NCI-H2081 (cell line): ENCODE results near the gene EFCAB5.
A peak's percentile ranks its signal among the peaks of the same experiment; 100 is the strongest.
"Not testable (repeated sequence)": the region's sequence is repeated elsewhere in the genome, so short reads cannot be mapped to it uniquely, and the experiment has no call there.

Experiments used
- DNase-seq, 2 experiments: peaks; one replicate each; lab custom pipeline; 2025; lab: John Stamatoyannopoulos, UW

Gene EFCAB5

GRCh38 chr17:30005709-30006320, 64.4 kb downstream of the EFCAB5 start:
- DNase-seq = no peak

- not testable (repeated sequence) for DNase-seq
These were observed 70.5 kb downstream of the EFCAB5 start for GRCh38 chr17:30011934-30012333.

GRCh38 chr17:30021708-30022317, 80.4 kb downstream of the EFCAB5 start:
- DNase-seq = peak; percentile 17 to 19

- not testable (repeated sequence) for DNase-seq
These were observed 83.9 kb downstream of the EFCAB5 start for GRCh38 chr17:30025325-30025724.

DNA sequence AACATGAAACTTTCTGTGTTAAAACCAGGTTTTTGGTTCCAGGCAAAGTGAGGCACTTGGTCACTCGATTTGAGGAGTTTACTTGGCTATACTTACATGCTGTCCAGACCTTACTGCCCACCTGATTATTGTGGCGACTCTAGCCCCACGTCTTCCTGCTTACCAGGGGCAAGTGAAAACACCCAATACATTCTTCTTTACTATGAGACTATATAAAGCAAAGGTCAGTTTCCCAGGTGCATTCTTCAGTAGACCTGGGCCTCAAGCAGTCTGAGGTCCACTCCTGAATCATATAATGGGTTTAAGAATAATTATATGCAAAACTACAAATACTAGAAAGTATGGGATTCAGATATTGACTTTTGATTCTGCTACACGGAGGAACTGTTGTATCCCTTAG, 86.2 kb downstream of the EFCAB5 start:
- no peak for DNase-seq

- no peak for DNase-seq
These were observed 89.9 kb downstream of the EFCAB5 start for GRCh38 chr17:30031214-30031869.

- no peak for DNase-seq
These were observed 93.9 kb downstream of the EFCAB5 start for GRCh38 chr17:30035369-30035768.

DNA sequence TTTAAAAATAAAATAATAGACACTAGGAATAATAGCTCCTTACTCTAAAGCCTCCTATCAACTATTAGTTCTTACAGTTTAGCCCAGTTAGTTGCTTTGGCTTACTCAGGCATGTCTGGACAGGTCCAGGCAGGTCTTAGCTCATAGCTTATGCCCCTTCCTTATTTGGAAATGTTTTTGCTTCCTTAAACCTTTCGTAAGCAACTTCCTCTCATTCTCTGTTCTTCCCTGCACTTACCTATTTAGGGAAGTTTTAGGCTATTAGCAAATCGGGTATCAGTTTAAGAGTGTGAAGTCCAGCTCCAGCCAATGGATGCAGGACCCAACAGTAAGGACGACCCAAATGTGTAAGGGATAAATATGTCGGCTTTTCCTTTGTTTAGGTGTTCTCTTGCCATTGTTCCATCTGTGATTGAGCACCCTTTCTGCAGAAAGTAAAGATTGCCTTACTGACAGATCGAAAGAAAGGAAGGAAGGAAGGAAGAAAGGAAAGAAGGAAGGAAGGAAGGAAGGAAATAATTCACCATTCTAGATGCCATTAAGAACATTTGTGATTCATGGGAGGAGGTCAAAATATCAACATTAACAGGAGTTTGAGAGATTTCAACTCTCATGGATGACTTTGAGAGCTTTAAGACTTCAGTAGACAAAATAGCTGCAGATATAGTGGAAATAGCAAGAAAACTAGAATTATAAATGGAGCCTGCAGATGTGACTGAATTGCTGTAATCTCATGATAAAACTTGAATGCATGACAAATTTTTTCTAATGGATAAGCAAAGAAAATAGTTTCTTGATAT, 99.5 kb downstream of the EFCAB5 start:
- not testable (repeated sequence) for DNase-seq

GRCh38 chr17:30041551-30041950, 100.1 kb downstream of the EFCAB5 start:
- no peak for DNase-seq

DNA sequence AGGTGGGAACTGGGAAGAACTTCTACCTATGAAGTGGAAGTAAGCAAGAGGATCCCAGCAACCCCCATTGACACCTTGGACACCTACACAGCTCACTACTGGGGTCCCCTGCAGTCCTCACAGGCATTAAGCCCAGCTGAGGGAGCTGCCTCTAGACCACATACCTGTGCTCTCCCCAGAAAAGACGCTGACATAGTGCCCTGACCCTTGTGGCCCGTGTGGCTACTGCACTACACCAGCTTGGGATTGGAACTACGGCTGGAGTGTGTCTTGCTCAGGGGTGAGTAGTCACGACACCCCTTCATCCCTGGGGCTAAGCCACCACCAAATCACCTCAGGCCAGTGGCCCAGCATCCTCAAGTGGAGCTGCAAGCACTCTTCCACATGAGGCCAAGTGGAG, 120.9 kb downstream of the EFCAB5 start:
- DNase-seq = no peak

GRCh38 chr17:30064738-30065137, 123.3 kb downstream of the EFCAB5 start:
- DNase-seq = no peak

DNA sequence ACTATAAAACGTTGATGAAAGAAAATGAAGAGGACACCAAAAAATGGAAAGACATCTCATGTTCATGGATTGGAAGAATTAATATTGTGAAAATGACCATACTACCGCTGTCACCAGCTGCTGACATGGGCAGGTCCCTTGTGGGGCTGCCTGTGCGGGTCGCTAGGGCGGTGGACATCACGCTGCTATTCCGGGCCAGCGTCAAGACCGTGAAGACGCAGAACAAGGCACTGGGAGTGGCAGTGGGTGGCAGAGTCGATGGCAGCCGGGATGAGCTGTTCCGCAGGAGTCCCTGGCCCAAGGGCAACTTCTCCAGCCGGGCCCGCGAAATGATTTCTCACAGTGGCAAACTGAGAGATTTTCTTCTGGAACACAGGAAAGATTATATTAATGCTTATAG, 127.0 kb downstream of the EFCAB5 start:
- no peak for DNase-seq

GRCh38 chr17:30074254-30074653, 132.8 kb downstream of the EFCAB5 start:
- no peak for DNase-seq

DNA sequence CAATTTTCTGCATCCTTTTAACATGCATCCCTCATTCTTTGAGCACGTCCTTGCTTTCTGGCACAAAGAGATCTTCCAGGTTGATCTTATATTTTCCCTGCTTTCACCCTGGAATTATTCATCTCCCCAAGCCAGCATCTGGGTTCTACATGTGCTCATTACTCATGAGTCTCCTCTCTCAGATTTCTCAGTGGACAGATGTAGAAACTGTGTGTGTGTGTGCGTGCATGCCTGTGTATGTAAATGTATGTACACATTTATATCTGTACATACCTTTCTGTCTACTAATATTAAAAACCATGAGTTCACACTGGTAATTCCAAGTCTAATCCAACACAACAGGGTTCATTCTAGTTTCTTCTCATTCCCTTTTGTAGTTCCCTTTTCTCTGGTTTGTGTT, 133.3 kb downstream of the EFCAB5 start:
- DNase-seq = no peak

DNA sequence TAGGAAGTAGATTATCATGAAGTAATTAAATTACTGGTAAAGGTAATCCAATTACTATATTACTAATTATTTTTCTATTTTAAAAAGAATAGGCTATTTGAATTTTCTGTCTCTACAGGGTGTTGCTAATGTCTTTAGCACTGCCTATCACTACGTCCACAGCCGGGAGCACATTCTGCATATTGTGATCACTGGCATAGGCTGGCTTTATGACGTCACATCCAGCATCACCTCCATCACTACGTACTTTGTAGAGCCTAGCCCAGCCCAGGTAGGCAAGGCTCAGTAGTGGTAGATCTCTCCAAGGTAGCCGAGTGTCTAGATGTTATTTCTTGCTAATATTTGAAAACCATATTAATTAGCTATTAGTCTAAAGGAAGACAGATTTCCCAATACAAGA, 141.3 kb downstream of the EFCAB5 start:
- no peak for DNase-seq

DNA sequence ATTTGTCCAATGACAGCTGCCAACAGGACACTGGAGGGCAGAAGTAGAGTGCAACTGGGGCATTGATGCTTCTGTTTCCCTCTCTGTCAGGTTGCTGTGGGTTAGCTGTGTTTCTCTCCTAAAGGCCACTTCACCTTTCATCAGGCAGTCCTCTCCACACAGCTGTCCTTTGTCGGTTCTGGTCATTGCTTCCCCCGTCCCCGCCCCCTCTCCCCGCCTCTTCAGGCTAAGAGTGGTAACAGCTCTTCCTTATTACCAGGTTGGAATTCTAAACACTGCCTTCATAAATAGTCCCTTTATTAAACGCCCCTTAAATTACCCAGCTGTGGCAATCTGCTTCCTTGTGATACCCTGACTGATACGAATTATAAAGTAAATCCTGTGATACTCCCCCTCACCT, 143.4 kb downstream of the EFCAB5 start:
- DNase-seq = no peak

- DNase-seq = no peak
These were observed 145.5 kb downstream of the EFCAB5 start for GRCh38 chr17:30086896-30087295.

DNA sequence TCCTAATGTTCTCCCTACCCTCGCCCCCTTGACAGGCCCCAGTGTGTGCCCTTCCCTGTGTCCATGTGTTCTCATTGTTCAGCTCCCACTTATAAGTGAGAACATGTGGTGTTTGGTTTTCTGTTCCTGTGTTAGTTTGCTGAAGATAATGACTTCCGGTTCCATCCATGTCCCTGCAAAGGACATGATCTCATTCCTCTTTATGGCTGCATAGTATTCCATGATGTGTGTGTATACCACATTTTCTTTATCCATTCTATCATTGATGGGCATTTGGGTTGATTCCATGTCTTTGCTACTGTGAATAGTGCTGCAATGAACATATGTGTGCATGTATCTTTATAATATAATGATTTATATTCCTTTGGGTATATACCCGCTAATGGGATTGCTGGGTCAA, 146.0 kb downstream of the EFCAB5 start:
- DNase-seq = not testable (repeated sequence)

GRCh38 chr17:30091121-30091670, 149.8 kb downstream of the EFCAB5 start:
- DNase-seq = no peak

- no peak for DNase-seq
These were observed 150.3 kb downstream of the EFCAB5 start for GRCh38 chr17:30091771-30092170.

DNA sequence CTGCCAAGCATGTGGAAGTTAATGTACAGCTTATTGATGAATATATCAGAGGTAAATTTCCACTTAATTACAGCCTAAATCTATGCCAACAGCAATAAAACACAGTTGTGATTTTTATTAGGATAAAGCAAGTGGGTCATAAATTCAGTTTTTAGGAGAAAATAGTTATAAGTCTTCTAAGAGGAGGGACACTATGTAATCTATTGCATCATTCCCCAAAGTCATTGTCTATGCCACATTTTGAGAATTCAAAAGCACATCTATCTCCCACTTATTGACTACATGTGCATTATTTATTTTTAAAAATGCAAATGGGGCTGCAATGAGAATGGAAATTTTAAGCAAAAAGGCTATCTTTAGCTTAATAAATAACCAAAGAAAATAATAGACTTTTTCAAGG, 151.5 kb downstream of the EFCAB5 start:
- DNase-seq = no peak

DNA sequence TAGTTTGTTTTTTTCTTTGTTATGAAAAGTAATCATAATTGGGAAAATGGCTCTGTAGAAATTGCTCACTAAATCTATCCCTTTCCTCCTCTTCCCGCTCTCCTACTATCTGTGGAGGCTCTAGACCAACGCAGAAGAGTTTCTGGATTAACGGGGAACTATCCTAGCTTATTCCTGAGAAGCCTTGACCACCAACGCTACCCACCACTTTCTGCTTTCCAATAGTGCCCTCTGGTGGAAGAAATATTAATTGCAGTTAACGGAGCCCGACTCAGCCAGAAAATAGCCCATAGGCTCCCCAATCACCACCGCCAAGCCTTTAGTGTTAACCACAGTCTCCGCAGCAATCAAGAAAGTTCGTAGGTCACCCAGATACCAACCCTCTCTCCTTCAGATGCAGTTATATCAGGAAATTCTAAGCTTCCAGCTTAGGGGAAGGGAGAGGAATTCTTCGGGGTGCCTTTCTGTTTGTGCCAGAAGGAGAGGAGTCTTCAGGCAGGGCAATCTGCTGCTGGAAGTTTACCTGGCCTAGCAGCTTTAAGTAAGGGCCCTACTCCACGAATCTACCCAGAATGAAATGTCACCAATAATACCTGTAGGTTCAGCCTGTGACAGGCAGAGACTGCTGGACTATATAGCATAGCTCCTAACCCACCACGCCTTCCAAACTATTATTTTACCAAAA, 152.2 kb downstream of the EFCAB5 start:
- DNase-seq = peak; percentile 35 to 47
